IMR-90 (cell line): ENCODE results near the gene SLC8A1. TPM values are rescaled to one million over a fixed set of nuclear protein-coding genes. Genes with fewer than 3 reads are reported as not detected.

Source experiments
- ATAC-seq: fragments of 200-7000 bp; cut with Tn5 transposase; 2 replicates; pipeline ENCODE4 v1.9.1; 2020; ENCODE audit warnings: low read depth, mild to moderate bottlenecking, moderate library complexity
- BruUV-seq: library from RNA; stranded (reverse); fragments of 400-500 nt; replicated peaks from 2 replicates; lab custom pipeline; 2021; lab: Mats Ljungman, UMichigan
- CTCF ChIA-PET: fragments of 300-600 bp; formaldehyde crosslinking; extraction: SDS; loops from one replicate; lab custom pipeline; 2021; ENCODE audit warnings: antibody characterized with exemption; lab: Yijun Ruan, JAX
- POLR2A ChIA-PET: fragments of 300-600 bp; sonication (Branson Sonifier 250); formaldehyde crosslinking; loops from one replicate; lab custom pipeline; 2022; ENCODE audit warnings: antibody characterized with exemption; ENCODE audit not compliant: unreplicated experiment; lab: Charles Lee
- DNase-seq: peaks from one replicate; pipeline ENCODE4 v3.0.0; 2013
- H2AFZ ChIP-seq: replicated peaks from 2 replicates; pipeline ENCODE3; 2013; ENCODE audit warnings: low read length, mild to moderate bottlenecking; ENCODE audit not compliant: poor library complexity
- H2AK5ac ChIP-seq: 2 replicates; pipeline ENCODE4 v1.6.1; 2013; ENCODE audit warnings: low read depth, low read length, inconsistent platforms
- H2AK9ac ChIP-seq: replicated peaks from 2 replicates; pipeline ENCODE3; 2013; ENCODE audit warnings: mild to moderate bottlenecking, low read depth, low read length, moderate library complexity; ENCODE audit not compliant: poor library complexity
- H2BK120ac ChIP-seq: 2 replicates; pipeline ENCODE4 v1.6.1; 2013; ENCODE audit warnings: low read depth, low read length, inconsistent platforms
- H2BK15ac ChIP-seq: 3 replicates; pipeline ENCODE4 v1.6.1; 2013; ENCODE audit warnings: low read depth, low read length, inconsistent platforms
- H2BK20ac ChIP-seq: 2 replicates; pipeline ENCODE4 v1.6.1; 2013; ENCODE audit warnings: low read depth, mild to moderate bottlenecking, inconsistent platforms, low read length, moderate library complexity
- H2BK5ac ChIP-seq: 2 replicates; pipeline ENCODE4 v1.6.1; 2013; ENCODE audit warnings: mild to moderate bottlenecking, low read depth, low read length, inconsistent platforms; ENCODE audit not compliant: poor library complexity, severe bottlenecking
- H3K14ac ChIP-seq: replicated peaks from 2 replicates; pipeline ENCODE4 v1.6.1; 2013; ENCODE audit warnings: low read depth, low read length, inconsistent platforms
- H3K18ac ChIP-seq: 2 replicates; pipeline ENCODE4 v1.6.1; 2013; ENCODE audit warnings: low read depth, low read length, control low read depth
- H3K23ac ChIP-seq: 2 replicates; pipeline ENCODE4 v1.6.1; 2013; ENCODE audit warnings: low read depth, low read length, inconsistent platforms
- H3K27ac ChIP-seq: 2 replicates; pipeline ENCODE4 v1.5.1; 2013; ENCODE audit warnings: mild to moderate bottlenecking, control low read depth, low read length; ENCODE audit not compliant: insufficient read depth
- H3K27me3 ChIP-seq: 2 replicates; pipeline ENCODE4 v1.6.1; 2013; ENCODE audit warnings: low read length; ENCODE audit not compliant: control insufficient read depth, insufficient read depth
- H3K36me3 ChIP-seq: 2 replicates; pipeline ENCODE4 v1.6.1; 2013; ENCODE audit warnings: low read length, mixed read lengths; ENCODE audit not compliant: control insufficient read depth, insufficient read depth
- H3K4ac ChIP-seq: 2 replicates; pipeline ENCODE4 v1.6.1; 2013; ENCODE audit warnings: low read depth, low read length, inconsistent platforms
- H3K4me1 ChIP-seq: 2 replicates; pipeline ENCODE4 v1.6.1; 2013; ENCODE audit warnings: low read length, mixed read lengths; ENCODE audit not compliant: control insufficient read depth, insufficient read depth
- H3K4me2 ChIP-seq: 2 replicates; pipeline ENCODE4 v1.6.1; 2013; ENCODE audit warnings: low read depth, mild to moderate bottlenecking, control low read depth, low read length, moderate library complexity
- H3K4me3 ChIP-seq: 2 replicates; pipeline ENCODE4 v1.5.1; 2013; ENCODE audit warnings: low read depth, mild to moderate bottlenecking, control low read depth, low read length, moderate library complexity; ENCODE audit not compliant: insufficient read depth
- H3K56ac ChIP-seq: 2 replicates; pipeline ENCODE4 v1.6.1; 2013; ENCODE audit warnings: low read length, inconsistent platforms; ENCODE audit not compliant: insufficient read depth; ENCODE audit errors: extremely low read depth
- H3K79me1 ChIP-seq, 2 experiments: 2 replicates each; pipeline ENCODE4 v1.6.1; 2013; ENCODE audit warnings: low read length in 2 of 2, inconsistent platforms in 1 of 2, low read depth in 1 of 2
- H3K9ac ChIP-seq: 2 replicates; pipeline ENCODE4 v1.6.1; 2013; ENCODE audit warnings: low read depth, low read length, control low read depth
- H3K9me1 ChIP-seq: 2 replicates; pipeline ENCODE4 v1.6.1; 2013; ENCODE audit warnings: low read length, inconsistent platforms; ENCODE audit not compliant: insufficient read depth
- H3K9me3 ChIP-seq: 2 replicates; pipeline ENCODE4 v1.6.1; 2013; ENCODE audit warnings: low read length; ENCODE audit not compliant: control insufficient read depth, insufficient read depth
- H4K20me1 ChIP-seq: 2 replicates; pipeline ENCODE4 v1.6.1; 2013; ENCODE audit warnings: low read length, inconsistent platforms; ENCODE audit not compliant: insufficient read depth
- H4K5ac ChIP-seq: 2 replicates; pipeline ENCODE4 v1.6.1; 2013; ENCODE audit warnings: mild to moderate bottlenecking, low read depth, low read length, control low read depth
- H4K8ac ChIP-seq, 2 experiments: 2 replicates each; pipeline ENCODE4 v1.6.1; 2013; ENCODE audit warnings: low read depth in 2 of 2, low read length in 2 of 2, control low read depth in 1 of 2, inconsistent platforms in 1 of 2
- H4K91ac ChIP-seq: 2 replicates; pipeline ENCODE4 v1.6.1; 2013; ENCODE audit warnings: low read depth, low read length, inconsistent platforms; ENCODE audit not compliant: insufficient read depth
- BHLHE40 ChIP-seq: fragments of 150-350 bp; IDR thresholded peaks from 2 replicates; pipeline ENCODE4 v1.6.1; 2016; ENCODE audit warnings: mild to moderate bottlenecking, low read depth, low read length
- CEBPB ChIP-seq: IDR thresholded peaks from 2 replicates; pipeline ENCODE4 v1.6.1; 2012; ENCODE audit warnings: low read depth, low read length, improper control_type of control experiment
- CHD1 ChIP-seq: IDR thresholded peaks from 2 replicates; pipeline ENCODE4 v1.6.1; 2012; ENCODE audit warnings: low read depth, low read length, improper control_type of control experiment
- CTCF ChIP-seq: conservative IDR thresholded peaks from 2 replicates; pipeline ENCODE4 v1.5.1; 2012; ENCODE audit warnings: mild to moderate bottlenecking, low read depth, low read length, improper control_type of control experiment
- ELK1 ChIP-seq: fragments of 150-350 bp; IDR thresholded peaks from 2 replicates; pipeline ENCODE4 v1.6.1; 2016; ENCODE audit warnings: low read depth, mild to moderate bottlenecking, low read length, moderate library complexity, borderline replicate concordance
- FOS ChIP-seq: fragments of 150-350 bp; IDR thresholded peaks from 2 replicates; pipeline ENCODE4 v1.6.1; 2016; ENCODE audit warnings: low read depth, low read length
- MAFK ChIP-seq: IDR thresholded peaks from 2 replicates; pipeline ENCODE4 v1.6.1; 2012; ENCODE audit warnings: low read depth, low read length, improper control_type of control experiment
- MAZ ChIP-seq: IDR thresholded peaks from 2 replicates; pipeline ENCODE4 v1.6.1; 2012; ENCODE audit warnings: low read depth, mild to moderate bottlenecking, low read length, improper control_type of control experiment, moderate library complexity, borderline replicate concordance
- MXI1 ChIP-seq: IDR thresholded peaks from 2 replicates; pipeline ENCODE4 v1.6.1; 2012; ENCODE audit warnings: low read depth, mild to moderate bottlenecking, low read length, moderate library complexity, borderline replicate concordance
- NFE2L2 ChIP-seq: fragments of 150-350 bp; IDR thresholded peaks from 2 replicates; pipeline ENCODE4 v1.6.1; 2016; ENCODE audit warnings: low read depth, mild to moderate bottlenecking, low read length
- POLR2A ChIP-seq: IDR thresholded peaks from 2 replicates; pipeline ENCODE4 v1.6.1; 2012; ENCODE audit warnings: mild to moderate bottlenecking, low read depth, low read length
- RAD21 ChIP-seq: IDR thresholded peaks from 2 replicates; pipeline ENCODE4 v1.6.1; 2012; ENCODE audit warnings: low read length, improper control_type of control experiment
- RCOR1 ChIP-seq: IDR thresholded peaks from 2 replicates; pipeline ENCODE4 v1.6.1; 2012; ENCODE audit warnings: mild to moderate bottlenecking, low read length, improper control_type of control experiment; ENCODE audit not compliant: insufficient replicate concordance
- RFX5 ChIP-seq: IDR thresholded peaks from 2 replicates; pipeline ENCODE4 v1.8.0; 2012; ENCODE audit warnings: low read depth, mild to moderate bottlenecking, low read length, moderate library complexity
- SMC3 ChIP-seq: fragments of 150-350 bp; IDR thresholded peaks from 2 replicates; pipeline ENCODE4 v1.6.1; 2016; ENCODE audit warnings: low read depth, mild to moderate bottlenecking, antibody characterized with exemption, low read length, moderate library complexity
- USF2 ChIP-seq: fragments of 150-350 bp; IDR thresholded peaks from 2 replicates; pipeline ENCODE4 v1.6.1; 2017; ENCODE audit warnings: mild to moderate bottlenecking, antibody characterized with exemption, low read length, low read depth
- WGBS, 2 experiments: methylation state at CpG; one replicate each; pipeline versions ENCODE4 v1.1.5 to v1.1.7; 2013; ENCODE audit warnings: missing lambda C conversion rate in 2 of 2; ENCODE audit not compliant: insufficient read length in 1 of 2; ENCODE audit errors: extremely low coverage in 2 of 2; 5-methylcytosine and 5-hydroxymethylcytosine counted together
- dilution Hi-C: fragments of 300-500 bp; cut with HindIII; formaldehyde crosslinking; loops from one replicate; pipeline ENCODE4 v1.14.3; 2018; ENCODE audit warnings: low sequenced_read_pairs; ENCODE audit not compliant: unreplicated experiment
- in situ Hi-C: fragments of 300-500 bp; cut with MboI; formaldehyde crosslinking; loops from 3 replicates; pipeline ENCODE4 v1.14.3; 2019; ENCODE audit warnings: low sequenced_read_pairs, inconsistent platforms, mixed read lengths
- intact Hi-C: fragments of 100-400 bp; cut with micrococcal nuclease; formaldehyde crosslinking; loops from 2 replicates; pipeline ENCODE4 v1.10.0; 2022
- polyA plus RNA-seq, 3 experiments: library from polyadenylated mRNA; depleted of rRNA; stranded (reverse); fragments of >200 nt; gene quantifications; 2 replicates each; pipeline ENCODE4 v1.2.3, GENCODE V29; 2012; ENCODE audit warnings: low replicate concordance in 1 of 3
- total RNA-seq: library from RNA; depleted of rRNA; stranded (reverse); fragments of >200 nt; gene quantifications from 2 replicates; pipeline ENCODE4 v1.2.3, GENCODE V29; 2012

Gene SLC8A1
- total and polyA plus RNA-seq, 2 of the 4 experiments (the other 2 are of a cell fraction): 7.7 to 57.0 TPM

DNA sequence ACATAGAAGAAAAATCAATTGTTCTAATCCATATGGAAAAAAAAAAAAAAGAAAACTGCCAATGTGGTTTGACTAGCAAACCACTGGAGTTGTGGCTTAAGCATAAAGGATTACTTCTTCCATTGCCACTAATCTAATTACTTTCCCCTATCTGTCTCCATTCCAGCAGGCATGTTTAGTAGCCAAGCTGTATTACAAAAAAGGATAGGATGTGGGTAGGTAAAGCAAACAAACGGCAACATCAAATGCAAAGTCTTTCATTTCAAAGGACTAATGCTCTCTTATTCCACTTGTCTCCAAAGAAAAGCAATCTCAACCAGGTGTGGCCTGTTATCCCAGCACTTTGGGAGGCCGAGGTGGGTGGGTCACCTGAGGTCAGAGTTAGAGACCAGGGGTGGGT is 36.5 kb downstream of the SLC8A1 start:
- Histone ChIP-seq H3K4ac (no peak overlapping the region), H3K4me2 (no peak overlapping the region), H3K9me1 (peaks cover 4% of the 10 kb centered on the region), H3K18ac (no peak overlapping the region), H3K23ac (no peak overlapping the region), H3K4me1 (peaks cover 8% of the 10 kb centered on the region), H3K9me3 (no peaks in the 10 kb centered on the region), H2BK5ac (no peak overlapping the region), H3K27ac (no peak overlapping the region), H2BK120ac (no peak overlapping the region), H3K27me3 (no peaks in the 10 kb centered on the region), H2BK15ac (no peak overlapping the region), H3K79me1 (peaks cover 24 to 38% of the 10 kb centered on the region in 2 experiments), H3K36me3 (no peaks in the 10 kb centered on the region), H2AK5ac (no peak overlapping the region), H4K5ac (no peak overlapping the region), H3K56ac (no peak overlapping the region), H4K20me1 (no peaks in the 10 kb centered on the region), H4K91ac (no peak overlapping the region), H3K14ac (no peak overlapping the region), H2AK9ac (no peak overlapping the region), H2AFZ (no peak overlapping the region), H3K9ac (no peak overlapping the region), H2BK20ac (no peak overlapping the region), H4K8ac (no peak overlapping the region), H3K4me3 (no peak overlapping the region)
- ChIA-PET CTCF (no interaction called here), POLR2A (no interaction called here)
- ATAC-seq (no peak), DNase-seq (no peak)
- BruUV-seq: no TSS peak
- dilution Hi-C loops (no loop called here), intact Hi-C loops (no loop called here), in situ Hi-C loops (no loop called here)
- TF ChIP-seq RAD21 (no peak), MAFK (no peak), RCOR1 (no peak), ELK1 (no peak), RFX5 (no peak), POLR2A (no peak), FOS (no peak), BHLHE40 (no peak), MXI1 (no peak), CEBPB (no peak), SMC3 (no peak), CTCF (no peak), NFE2L2 (no peak), MAZ (no peak), USF2 (no peak), CHD1 (no peak)
- no CpG with 5 or more reads among the region's 2 CpGs for WGBS, 2 experiments
